ENCODE measurements around the gene TOMM40L.
"Not testable (repeated sequence)": the region's sequence is repeated elsewhere in the genome, so short reads cannot be mapped to it uniquely, and the experiment has no call there.

The TOMM40L gene

DNA sequence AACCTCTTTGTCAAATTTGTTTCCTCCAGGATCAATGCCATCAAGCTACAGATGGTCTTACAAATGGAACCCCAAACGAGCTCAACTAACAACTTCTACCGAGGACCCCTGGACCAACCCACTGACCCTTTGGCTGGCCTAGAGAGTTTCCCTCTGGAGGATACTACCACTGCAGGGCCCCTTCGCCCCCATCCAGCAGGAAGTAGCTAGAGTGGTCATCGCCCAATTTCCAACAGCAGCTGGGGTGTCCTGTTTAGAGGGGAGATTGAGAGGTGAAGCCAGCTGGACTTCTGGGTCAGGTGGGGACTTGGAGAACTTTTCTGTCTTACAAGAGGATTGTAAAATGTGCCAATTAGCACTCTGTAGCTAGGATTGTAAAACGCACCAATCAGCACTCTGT is 31.2 kb downstream of the TOMM40L start:
- DNase-seq (ENCODE audit: low spot score): not testable (repeated sequence)

- peak; percentile 94 for DNase-seq (ENCODE audit: low spot score)
Observed at GRCh38 chr1:161258439-161259344, 32.8 kb downstream of the TOMM40L start, which contains the start of gene PCP4L1. PCP4L1 (plus strand) TSS chr1:161258745; CDS start chr1:161258975, 230 bp downstream.

DNA sequence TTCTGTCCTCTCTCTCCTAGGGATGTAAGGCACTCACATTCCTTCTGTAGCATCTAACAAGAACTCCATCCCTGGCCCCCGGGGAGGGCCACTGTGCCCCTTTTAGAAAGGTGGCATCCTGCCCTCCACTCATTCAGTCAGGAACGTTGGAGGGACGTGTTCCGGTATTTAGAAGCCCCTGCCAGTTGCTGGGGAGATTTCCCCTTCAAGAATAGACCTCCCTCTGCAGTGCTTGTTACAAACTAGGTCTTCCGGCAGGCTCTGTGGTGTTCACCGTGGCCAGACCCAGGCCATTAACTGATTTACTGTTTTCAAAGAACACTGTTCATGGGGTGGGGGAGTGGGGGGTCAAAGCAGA is 33.5 kb downstream of the TOMM40L start:
- DNase-seq (ENCODE audit: low spot score): peak; percentile 3

- no peak for DNase-seq (ENCODE audit: low spot score)
Observed at GRCh38 chr1:161259765-161260164, 33.9 kb downstream of the TOMM40L start.

GRCh38 chr1:161260376-161261260 is 34.8 kb downstream of the TOMM40L start:
- DNase-seq (ENCODE audit: low spot score): no peak

DNA sequence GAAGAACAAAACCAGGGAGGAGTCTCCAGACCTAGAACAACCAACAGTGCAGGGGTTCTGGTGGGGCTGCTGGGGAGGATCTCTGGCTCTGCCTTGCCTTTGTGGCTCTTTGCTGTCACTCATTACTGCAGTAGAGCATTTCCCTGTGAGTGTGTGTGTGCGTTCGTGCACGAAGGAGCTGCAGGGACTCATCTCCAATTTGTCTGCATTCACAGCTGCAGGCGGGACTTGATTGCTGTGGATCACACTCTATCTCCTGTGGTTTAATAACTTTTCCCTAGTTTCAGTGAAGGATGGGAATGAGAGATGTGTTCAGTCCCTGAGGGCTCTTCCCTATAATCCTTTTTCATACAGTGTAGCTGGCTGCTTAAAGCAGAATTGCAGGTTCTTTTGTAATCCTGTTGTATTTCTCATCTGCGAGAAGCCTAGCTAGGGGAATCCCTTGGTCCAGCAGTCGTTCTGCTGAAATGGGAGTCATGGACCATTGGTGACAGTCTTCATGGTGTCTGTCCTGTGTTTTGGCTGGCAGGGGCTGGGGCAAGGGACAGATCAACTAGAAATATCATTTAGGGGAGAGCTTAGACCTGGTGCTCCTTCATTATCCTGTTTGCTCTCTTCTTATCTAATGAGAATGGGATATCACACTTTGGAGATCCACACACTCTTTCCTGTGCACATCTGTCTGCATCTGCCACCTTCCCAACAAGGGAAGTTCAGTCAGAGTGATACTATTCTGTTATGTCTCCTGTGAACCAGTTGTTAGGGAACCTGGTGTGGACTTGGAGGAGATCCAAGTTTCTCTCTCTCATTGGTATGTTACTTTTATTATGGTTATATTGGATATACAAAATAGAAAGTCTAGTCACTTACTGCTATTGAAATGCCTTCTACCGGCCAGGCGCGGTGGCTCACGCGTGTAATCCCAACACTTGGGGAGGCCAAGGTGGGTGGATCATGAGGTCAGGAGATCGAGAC is 35.7 kb downstream of the TOMM40L start:
- DNase-seq (ENCODE audit: low spot score): no peak

DNA sequence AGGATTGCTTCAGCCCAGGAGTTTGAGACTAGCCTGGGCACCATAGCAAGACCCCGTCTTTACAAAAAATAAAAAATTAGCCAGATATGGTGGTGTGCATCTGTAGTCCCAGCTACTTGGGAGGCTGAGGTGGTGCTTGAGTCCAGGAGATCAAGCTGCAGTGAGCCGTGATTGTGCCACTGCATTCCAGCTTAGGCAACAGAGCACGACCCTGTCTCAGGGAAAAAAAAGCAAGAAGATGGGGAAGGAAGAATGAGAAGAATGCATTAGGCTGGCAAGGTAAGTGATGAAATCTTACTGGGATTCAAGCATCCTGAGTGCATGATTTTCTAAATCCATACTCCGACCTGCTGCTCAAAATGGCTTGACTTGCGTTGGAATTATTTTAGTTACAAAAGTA is 39.4 kb downstream of the TOMM40L start:
- DNase-seq (ENCODE audit: low spot score): no peak

DNA sequence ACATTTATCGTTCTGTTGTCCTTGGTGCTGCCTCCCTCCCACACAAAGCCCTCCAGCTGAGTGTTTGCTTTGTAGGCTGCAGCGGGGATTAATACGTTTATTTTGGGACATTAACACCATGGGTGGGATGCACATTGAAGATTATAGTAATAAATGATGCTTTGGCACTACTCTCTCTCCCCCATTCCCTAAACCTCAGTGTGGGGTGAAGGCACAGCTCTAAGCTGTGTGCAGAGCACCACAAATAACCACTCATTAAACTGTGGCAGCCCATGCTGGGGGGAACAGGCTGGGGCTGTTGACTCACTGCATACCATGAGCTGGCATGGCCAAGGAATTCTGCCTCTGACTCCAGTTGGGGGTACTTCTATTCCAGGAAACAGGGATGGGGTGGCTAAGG is 40.3 kb downstream of the TOMM40L start:
- DNase-seq (ENCODE audit: low spot score): no peak

DNA sequence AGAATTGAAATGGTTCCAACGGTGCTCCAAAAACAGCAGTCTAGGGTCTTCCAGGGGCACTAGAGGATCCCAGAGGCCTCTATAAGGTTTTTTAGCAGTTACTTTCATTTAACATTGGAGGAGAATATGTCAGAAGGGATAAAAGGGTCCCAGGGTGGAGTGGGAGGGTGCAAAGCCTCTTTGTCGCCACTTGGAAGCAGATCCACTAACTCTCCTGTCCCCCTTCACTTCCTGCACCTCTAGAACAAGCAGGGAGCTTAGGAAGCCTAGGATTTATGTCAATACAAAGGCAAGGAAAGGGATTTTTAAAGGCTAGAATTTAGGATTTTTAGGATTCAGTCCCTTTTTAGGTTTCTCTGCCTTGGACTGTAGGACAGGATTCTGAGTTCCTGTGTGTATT is 41.0 kb downstream of the TOMM40L start:
- DNase-seq (ENCODE audit: low spot score): no peak

GRCh38 chr1:161267321-161267720 is 41.5 kb downstream of the TOMM40L start:
- DNase-seq (ENCODE audit: low spot score): no peak

DNA sequence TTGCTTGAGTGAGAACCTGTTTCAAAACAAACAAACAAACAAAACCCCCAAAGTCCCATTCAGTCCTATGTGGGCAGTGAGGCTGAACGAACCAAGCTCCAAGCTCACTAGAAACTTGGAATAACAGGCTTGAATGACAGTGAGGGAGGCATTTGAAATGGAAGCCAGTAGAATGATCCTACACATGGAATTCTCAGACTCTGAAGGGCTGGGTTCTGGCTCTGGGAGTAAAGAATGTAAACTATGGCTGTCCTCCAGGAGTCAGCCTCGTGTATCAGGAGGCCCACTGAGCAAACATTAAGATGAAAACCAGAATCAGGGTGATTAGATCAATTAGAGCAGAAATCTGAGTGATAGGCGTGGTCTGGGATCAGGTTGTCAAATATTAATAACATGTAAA is 47.5 kb downstream of the TOMM40L start:
- DNase-seq (ENCODE audit: low spot score): no peak

DNA sequence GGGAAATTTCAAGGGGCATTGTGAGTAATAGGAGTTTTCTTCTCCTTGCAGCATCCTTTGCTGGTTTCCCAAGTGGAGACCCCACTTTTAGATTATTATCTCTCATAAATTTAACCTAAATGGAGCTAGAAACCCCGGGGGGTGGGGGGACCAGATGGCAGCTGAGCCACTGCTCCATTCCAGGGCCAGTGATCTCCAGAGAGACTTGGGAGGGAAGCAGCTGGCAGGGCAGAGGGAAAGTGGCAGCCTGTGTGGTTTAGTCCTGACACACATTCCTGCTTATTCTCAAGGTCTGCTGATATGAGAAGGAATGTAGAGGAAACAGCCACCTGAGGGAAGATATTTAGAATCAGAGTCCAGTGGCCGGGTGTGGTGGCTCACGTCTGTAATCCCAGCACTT is 49.0 kb downstream of the TOMM40L start:
- no peak for DNase-seq (ENCODE audit: low spot score)

Data from iPS-NIHi11 (cell line).